ENCODE results near the gene EXOSC5. TPM values are rescaled to one million over a fixed set of nuclear protein-coding genes. Genes with fewer than 3 reads are reported as not detected.

The EXOSC5 gene
- total and polyA plus RNA-seq, 2 of the 13 experiments (the other 11 are each of a cell fraction or from before 2014, with no cell fraction given) = 24.1 to 26.5 TPM

DNA sequence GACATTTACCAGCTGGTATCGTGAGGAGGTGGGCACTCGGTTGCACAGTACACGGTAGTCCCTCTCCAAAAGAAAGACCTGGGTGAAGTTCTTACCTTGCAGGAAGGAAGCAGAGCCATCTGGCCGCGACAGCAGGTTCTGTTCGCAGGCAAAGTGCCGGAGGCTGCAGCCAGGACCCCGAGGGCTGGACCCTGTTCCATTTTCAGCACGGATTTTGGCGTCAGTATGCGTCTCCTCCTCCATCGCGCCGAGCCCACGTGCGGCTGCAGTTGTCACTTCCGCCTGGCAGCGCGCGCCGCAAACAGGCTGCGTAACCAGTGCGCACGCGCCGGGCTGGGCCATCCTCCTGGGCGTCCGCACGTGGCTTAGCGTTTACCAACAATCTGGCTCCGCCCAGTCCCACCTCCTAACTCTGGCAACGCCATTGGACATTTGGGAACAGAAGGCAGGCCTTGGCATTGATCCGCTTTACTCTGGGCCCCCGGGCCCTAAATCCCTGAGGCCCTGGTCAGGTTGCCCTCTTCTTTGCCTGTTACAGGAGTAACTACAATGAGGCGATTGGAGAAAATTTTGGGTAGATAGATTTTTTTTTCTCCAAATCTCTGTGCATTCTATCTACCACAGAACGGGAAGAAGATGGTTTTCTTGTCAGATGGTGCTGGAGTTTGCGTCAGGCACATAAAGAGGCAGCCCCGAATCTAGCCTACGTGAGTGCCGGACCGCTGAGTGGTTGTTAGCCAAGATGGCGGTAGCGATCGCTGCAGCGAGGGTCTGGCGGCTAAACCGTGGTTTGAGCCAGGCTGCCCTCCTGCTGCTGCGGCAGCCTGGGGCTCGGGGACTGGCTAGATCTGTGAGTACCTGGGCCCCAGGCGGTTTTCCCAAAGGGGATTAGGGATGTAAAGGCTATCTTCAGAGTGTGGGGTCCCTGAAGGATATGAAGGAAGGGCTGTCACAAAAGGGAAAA, at the start of gene EXOSC5, which contains the start of gene BCKDHA (continued):
- TF ChIP-seq ZNF761 (CRISPR knock-in tag; conservative IDR thresholded peaks at IDR 0.05) (no peak), GATAD2A (CRISPR knock-in tag; IDR thresholded peaks at IDR 0.05) (no peak), HIVEP1 (CRISPR knock-in tag; IDR thresholded peaks at IDR 0.05) (no peak; the same call in 1 of the 2 replicates), CREM (IDR thresholded peaks at IDR 0.05) (peak; percentile 81), CREM (CRISPR knock-in tag; IDR thresholded peaks at IDR 0.05) (no peak), ZNF274 (CRISPR knock-in tag; IDR thresholded peaks at IDR 0.05) (0 out of 2 replicates have a peak, but pooled peaks have one; percentile 36), JUNB (CRISPR knock-in tag; IDR thresholded peaks at IDR 0.05; ENCODE audit: borderline replicate concordance) (no peak), ZNF781 (CRISPR knock-in tag; IDR thresholded peaks at IDR 0.05; ENCODE audit: borderline replicate concordance, not compliant biosample characterization) (peak; percentile 71), ZNF674 (CRISPR knock-in tag; IDR thresholded peaks at IDR 0.05; ENCODE audit: low read depth) (no peak), SNAI1 (CRISPR knock-in tag; IDR thresholded peaks at IDR 0.05; ENCODE audit: borderline replicate concordance) (no peak), ZNF878 (CRISPR knock-in tag; IDR thresholded peaks at IDR 0.05) (no peak), ZNF335 (CRISPR knock-in tag; IDR thresholded peaks at IDR 0.05) (peak; percentile 100), ZNF263 (CRISPR knock-in tag; IDR thresholded peaks at IDR 0.05) (peak; percentile 68), HMG20A (CRISPR knock-in tag; IDR thresholded peaks at IDR 0.05; ENCODE audit: borderline replicate concordance) (no peak), ZNF17 (CRISPR knock-in tag; IDR thresholded peaks at IDR 0.05) (no peak), ZNF547 (CRISPR knock-in tag; IDR thresholded peaks at IDR 0.05) (peak; percentile 58; the same call in 1 of the 2 replicates), ATAD3A (CRISPR knock-in tag; IDR thresholded peaks at IDR 0.05) (no peak)
- TF ChIP-seq, protein P1, sequence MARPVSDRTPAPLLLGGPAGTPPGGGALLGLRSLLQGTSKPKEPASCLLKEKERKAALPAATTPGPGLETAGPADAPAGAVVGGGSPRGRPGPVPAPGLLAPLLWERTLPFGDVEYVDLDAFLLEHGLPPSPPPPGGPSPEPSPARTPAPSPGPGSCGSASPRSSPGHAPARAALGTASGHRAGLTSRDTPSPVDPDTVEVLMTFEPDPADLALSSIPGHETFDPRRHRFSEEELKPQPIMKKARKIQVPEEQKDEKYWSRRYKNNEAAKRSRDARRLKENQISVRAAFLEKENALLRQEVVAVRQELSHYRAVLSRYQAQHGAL (CRISPR knock-in tag; IDR thresholded peaks at IDR 0.05; ENCODE audit: not compliant biosample characterization) = peak; percentile 87
- TF ChIP-seq, protein P2, sequence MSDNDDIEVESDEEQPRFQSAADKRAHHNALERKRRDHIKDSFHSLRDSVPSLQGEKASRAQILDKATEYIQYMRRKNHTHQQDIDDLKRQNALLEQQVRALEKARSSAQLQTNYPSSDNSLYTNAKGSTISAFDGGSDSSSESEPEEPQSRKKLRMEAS (IDR thresholded peaks at IDR 0.05) = peak; percentile 100
- TF ChIP-seq, protein P3, sequence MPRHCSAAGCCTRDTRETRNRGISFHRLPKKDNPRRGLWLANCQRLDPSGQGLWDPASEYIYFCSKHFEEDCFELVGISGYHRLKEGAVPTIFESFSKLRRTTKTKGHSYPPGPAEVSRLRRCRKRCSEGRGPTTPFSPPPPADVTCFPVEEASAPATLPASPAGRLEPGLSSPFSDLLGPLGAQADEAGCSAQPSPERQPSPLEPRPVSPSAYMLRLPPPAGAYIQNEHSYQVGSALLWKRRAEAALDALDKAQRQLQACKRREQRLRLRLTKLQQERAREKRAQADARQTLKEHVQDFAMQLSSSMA (CRISPR knock-in tag; IDR thresholded peaks at IDR 0.05) = no peak; the same call in 1 of the 2 replicates
- TF ChIP-seq, protein P4, sequence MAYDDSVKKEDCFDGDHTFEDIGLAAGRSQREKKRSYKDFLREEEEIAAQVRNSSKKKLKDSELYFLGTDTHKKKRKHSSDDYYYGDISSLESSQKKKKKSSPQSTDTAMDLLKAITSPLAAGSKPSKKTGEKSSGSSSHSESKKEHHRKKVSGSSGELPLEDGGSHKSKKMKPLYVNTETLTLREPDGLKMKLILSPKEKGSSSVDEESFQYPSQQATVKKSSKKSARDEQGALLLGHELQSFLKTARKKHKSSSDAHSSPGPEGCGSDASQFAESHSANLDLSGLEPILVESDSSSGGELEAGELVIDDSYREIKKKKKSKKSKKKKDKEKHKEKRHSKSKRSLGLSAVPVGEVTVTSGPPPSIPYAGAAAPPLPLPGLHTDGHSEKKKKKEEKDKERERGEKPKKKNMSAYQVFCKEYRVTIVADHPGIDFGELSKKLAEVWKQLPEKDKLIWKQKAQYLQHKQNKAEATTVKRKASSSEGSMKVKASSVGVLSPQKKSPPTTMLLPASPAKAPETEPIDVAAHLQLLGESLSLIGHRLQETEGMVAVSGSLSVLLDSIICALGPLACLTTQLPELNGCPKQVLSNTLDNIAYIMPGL (CRISPR knock-in tag; IDR thresholded peaks at IDR 0.05; ENCODE audit: borderline replicate concordance in 1 of 2, low read depth in 1 of 2) = 0 out of 4 replicates have a peak, but pooled peaks of 1 of the 2 experiments have one; percentile 28
- TF ChIP-seq, protein P5, sequence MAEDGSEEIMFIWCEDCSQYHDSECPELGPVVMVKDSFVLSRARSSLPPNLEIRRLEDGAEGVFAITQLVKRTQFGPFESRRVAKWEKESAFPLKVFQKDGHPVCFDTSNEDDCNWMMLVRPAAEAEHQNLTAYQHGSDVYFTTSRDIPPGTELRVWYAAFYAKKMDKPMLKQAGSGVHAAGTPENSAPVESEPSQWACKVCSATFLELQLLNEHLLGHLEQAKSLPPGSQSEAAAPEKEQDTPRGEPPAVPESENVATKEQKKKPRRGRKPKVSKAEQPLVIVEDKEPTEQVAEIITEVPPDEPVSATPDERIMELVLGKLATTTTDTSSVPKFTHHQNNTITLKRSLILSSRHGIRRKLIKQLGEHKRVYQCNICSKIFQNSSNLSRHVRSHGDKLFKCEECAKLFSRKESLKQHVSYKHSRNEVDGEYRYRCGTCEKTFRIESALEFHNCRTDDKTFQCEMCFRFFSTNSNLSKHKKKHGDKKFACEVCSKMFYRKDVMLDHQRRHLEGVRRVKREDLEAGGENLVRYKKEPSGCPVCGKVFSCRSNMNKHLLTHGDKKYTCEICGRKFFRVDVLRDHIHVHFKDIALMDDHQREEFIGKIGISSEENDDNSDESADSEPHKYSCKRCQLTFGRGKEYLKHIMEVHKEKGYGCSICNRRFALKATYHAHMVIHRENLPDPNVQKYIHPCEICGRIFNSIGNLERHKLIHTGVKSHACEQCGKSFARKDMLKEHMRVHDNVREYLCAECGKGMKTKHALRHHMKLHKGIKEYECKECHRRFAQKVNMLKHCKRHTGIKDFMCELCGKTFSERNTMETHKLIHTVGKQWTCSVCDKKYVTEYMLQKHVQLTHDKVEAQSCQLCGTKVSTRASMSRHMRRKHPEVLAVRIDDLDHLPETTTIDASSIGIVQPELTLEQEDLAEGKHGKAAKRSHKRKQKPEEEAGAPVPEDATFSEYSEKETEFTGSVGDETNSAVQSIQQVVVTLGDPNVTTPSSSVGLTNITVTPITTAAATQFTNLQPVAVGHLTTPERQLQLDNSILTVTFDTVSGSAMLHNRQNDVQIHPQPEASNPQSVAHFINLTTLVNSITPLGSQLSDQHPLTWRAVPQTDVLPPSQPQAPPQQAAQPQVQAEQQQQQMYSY (CRISPR knock-in tag; IDR thresholded peaks at IDR 0.05) = peak; percentile 72; the same call in 1 of the 2 replicates
